Inferior parietal cortex (tissue), 1 donor: ENCODE measurements around the gene EFHB.
A peak's percentile ranks its signal among the peaks of the same experiment; 100 is the strongest.
"Not testable (repeated sequence)": the region's sequence is repeated elsewhere in the genome, so short reads cannot be mapped to it uniquely, and the experiment has no call there.

Experiments
- DNase-seq: peaks from one replicate; pipeline ENCODE4 v3.0.0-alpha.2; 2016; ENCODE audit errors: extremely low spot score

Gene EFHB

GRCh38 chr3:19931180-19931692 lies 2.8 kb downstream of the EFHB start:
- DNase-seq, result peak; percentile 17

GRCh38 chr3:19920401-19921080 lies 13.5 kb downstream of the EFHB start:
- DNase-seq, result no peak

GRCh38 chr3:19917167-19917566 lies 16.9 kb downstream of the EFHB start:
- DNase-seq, result no peak

GRCh38 chr3:19911452-19911851 lies 22.6 kb downstream of the EFHB start:
- no peak for DNase-seq

GRCh38 chr3:19907523-19907922 lies 26.5 kb downstream of the EFHB start:
- no peak for DNase-seq

GRCh38 chr3:19903649-19904048 lies 30.4 kb downstream of the EFHB start:
- DNase-seq, result no peak

- DNase-seq, result no peak
Measured at GRCh38 chr3:19901918-19902317, 32.1 kb downstream of the EFHB start.

GRCh38 chr3:19901337-19901736 lies 32.7 kb downstream of the EFHB start:
- DNase-seq, result no peak

- not testable (repeated sequence) for DNase-seq
Measured at GRCh38 chr3:19899833-19900232, 34.2 kb downstream of the EFHB start.

GRCh38 chr3:19899264-19899663 lies 34.8 kb downstream of the EFHB start:
- DNase-seq, result no peak

GRCh38 chr3:19898721-19899120 lies 35.3 kb downstream of the EFHB start:
- DNase-seq, result no peak

- DNase-seq, result no peak
Measured at GRCh38 chr3:19891740-19892139, 42.3 kb downstream of the EFHB start.

GRCh38 chr3:19888428-19889152 lies 45.4 kb downstream of the EFHB start:
- DNase-seq, result no peak

GRCh38 chr3:19887122-19887521 lies 46.9 kb downstream of the EFHB start:
- not testable (repeated sequence) for DNase-seq

GRCh38 chr3:19886404-19886803 lies 47.6 kb downstream of the EFHB start:
- no peak for DNase-seq

- DNase-seq, result peak; percentile 68
Measured at GRCh38 chr3:19885468-19885867, 48.5 kb downstream of the EFHB start.

GRCh38 chr3:19881852-19882251 lies 52.2 kb downstream of the EFHB start:
- no peak for DNase-seq

GRCh38 chr3:19881036-19881435 lies 53.0 kb downstream of the EFHB start:
- DNase-seq, result no peak

GRCh38 chr3:19877656-19878055 lies 56.4 kb downstream of the EFHB start:
- DNase-seq, result no peak

GRCh38 chr3:19866751-19867347 lies 67.2 kb downstream of the EFHB start:
- DNase-seq, result peak; percentile 93

GRCh38 chr3:19855318-19855717 lies 78.7 kb downstream of the EFHB start:
- not testable (repeated sequence) for DNase-seq

GRCh38 chr3:19846609-19847008 lies 87.4 kb downstream of the EFHB start:
- DNase-seq, result not testable (repeated sequence)
